CD4-positive, alpha-beta T cell treated with Interleukin-6 for 4 hours (primary cell): Measurements from ENCODE around the gene ADAM17.

Source experiments
- DNase-seq: peaks from one replicate; pipeline ENCODE4 v3.0.0-alpha.2; 2020; ENCODE audit warnings: mixed read lengths

Gene ADAM17

DNA sequence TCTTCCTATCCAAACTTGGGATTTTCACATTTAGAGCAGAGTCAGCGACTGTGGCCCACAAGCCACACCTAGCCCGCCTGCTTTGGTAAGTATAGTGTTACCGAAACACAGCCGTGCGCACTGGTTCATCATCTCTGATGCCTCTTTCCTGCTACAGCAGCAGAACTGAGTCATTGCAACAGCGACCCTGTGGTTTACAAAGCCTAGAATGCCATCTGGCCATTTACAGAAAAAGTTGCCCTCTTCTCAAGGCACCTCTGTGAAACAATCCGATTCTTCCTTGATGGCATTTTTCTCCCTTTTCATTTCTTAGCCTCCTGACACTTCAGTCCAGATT, 92.0 kb downstream of the ADAM17 start:
- DNase-seq, result peak; percentile 9

DNA sequence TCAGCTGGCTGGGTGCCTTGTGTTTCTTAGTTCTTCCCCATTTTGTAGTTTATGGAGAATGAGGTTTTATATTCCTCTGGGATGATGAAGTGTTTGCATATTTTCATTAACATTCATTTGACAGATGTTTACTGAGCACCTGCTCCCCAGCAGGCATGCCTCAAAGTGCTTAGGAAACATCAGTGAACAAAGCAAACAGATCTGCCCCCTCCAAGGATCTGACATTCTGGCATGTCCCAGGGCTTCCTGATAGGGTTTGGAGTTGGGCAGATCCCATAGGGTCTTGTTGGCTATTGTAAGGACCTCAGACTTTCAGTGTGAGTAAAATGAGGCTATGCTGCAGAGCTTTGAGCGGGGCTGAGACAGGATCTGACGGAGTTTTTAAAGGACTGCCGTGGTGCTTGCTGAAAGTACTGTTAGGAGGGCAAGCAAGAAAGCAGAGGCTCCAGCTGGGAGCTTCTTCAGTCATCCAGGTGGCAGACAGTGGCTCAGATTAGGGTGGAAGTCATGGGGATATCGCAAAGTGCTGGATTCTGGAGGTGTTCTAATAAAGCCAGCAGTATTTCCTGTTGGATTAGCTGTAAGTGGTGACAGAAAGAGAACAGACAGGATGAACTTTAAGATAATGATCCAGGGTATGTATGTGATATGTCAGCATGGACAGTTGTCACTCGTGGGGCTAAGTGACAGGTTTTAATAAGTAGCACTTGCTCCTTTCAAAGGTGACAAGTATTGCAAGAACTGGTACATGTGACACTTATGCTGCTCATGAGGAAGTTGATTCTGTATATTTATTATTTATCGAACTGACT, 92.5 kb downstream of the ADAM17 start:
- DNase-seq, result no peak

DNA sequence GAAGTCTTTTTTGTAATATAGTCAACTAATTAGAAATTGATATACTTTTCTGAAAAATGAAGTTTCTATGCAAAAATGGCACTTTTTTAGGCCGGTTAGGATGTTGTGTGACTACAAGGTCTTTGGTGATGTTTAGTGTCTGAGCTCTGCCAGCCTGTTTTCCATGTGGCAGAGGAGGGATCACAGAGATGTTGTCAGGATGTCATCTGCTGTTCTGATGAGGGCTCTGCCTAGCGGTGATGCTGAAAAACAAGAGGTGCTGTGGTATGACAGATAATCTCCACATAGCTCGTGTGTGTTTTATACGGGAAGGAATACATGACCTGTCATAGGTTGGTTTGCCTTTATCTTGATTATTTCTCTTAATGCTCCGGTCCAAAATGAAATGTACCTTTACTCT, 93.3 kb downstream of the ADAM17 start:
- no peak for DNase-seq

DNA sequence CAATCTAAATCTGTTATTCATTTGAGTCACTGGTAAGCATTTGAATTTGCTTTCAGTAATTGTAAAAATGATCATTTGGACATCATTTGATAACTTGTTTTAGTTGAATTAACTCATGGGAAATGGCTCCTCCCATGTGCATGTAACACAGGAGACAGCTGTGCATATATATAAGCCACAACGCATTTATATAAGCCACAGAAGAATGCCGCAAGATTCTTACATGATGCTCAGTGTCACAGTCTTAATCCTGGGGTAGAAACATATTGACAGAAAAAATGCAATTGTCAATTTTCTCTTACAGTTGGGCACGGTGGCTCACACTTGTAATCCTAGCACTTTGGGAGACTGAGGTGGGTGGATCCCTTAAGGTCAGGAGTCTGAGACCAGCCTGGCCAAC, 94.6 kb downstream of the ADAM17 start:
- DNase-seq, result no peak

DNA sequence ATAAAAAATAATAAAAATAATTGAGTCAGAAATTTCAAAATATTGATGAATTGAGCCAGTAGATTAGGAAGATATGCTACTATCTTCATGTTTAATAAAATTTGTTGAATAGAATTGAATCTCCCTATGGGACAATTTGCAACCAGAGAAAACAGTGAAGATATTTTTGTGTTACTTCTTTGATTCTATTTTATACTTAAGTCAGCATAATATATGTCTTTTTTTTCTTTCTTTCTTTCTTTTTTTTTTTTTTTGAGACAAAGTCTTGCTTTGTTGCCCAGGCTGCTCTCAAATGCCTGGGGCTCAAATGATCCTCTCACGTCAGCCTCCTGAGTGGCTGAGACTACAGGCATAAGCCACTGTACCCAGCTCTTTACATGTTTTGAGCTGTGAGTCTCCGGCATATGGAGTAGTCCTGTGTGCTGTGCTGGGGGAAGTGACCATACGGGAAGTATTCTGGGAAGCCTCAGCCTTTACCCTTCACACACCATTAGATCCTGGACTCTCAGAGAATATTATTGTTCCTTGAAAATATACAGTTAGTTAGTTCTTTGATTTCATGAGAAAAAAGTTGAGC, 95.1 kb downstream of the ADAM17 start:
- no peak for DNase-seq

DNA sequence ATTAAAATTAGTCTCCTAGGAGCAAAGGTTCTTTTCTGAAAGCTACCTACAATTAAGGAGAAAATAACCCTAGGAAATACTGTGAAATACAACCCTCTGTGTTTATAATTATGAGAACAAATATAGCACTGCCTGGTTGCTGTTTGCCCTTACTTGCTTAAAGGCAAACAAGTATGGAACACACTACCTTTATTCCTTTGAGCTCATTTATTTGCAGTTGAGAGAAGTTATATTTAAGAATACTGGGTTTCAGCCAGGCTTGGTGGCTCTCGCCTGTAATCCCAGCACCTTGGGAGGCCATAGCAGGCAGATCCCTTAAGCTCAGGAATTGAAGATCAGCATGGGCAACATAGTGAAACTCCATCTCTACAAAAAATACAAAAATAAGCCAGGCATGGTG, 104.4 kb downstream of the ADAM17 start:
- no peak for DNase-seq

DNA sequence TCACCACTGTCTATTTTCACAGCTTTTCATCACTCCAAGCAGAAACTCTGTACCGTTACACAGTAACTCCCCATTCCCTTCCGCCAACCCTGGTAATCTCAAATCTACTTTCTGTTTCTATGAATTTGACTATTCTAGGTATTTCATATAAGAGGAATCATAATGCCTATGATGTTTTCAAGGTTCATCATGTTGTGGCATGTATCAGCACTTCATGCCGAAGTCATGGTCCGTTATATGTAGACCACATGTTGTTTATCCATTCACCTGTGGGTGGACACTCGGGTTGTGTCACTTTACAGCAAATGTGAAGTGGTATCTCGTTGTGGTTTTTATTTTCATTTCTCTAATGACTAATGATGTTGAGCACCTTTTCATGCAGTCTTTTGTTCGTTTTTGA, 110.5 kb downstream of the ADAM17 start:
- no peak for DNase-seq

DNA sequence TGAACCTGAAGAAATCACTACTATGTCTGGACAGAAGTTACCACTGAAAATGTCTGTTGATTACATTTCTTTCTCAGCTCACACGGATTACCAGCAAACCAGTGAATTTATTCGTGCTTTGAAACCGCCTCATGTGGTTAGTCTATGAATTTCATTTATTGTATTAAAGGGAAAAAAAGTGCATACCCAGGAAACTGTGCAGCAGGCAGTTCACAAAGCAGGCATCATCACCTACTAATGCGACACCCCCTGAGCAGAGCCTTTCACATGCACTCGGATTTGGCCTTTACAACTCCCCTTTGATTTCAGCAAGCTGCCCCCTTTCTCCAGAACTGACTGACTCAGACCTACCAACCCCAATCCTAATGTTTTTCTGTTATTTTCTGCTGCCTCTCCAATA, 112.1 kb downstream of the ADAM17 start:
- no peak for DNase-seq

DNA sequence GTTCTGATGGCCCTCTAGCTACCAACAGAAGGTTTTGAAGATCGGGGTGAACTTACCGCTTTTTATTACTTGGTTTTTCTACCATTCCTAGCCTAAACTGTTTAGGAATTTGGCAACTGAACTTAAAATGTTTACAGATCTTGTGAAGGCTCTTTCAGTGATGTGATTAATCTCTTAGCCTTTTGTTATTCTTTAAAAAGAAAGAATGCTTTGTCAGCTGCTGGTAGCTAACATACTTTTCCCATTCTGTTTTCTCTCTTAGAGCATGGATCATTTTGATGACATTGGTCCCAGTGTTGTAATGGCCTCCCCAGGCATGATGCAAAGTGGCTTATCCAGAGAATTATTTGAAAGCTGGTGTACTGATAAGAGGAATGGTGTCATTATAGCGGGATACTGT, 114.1 kb downstream of the ADAM17 start:
- DNase-seq, result no peak

DNA sequence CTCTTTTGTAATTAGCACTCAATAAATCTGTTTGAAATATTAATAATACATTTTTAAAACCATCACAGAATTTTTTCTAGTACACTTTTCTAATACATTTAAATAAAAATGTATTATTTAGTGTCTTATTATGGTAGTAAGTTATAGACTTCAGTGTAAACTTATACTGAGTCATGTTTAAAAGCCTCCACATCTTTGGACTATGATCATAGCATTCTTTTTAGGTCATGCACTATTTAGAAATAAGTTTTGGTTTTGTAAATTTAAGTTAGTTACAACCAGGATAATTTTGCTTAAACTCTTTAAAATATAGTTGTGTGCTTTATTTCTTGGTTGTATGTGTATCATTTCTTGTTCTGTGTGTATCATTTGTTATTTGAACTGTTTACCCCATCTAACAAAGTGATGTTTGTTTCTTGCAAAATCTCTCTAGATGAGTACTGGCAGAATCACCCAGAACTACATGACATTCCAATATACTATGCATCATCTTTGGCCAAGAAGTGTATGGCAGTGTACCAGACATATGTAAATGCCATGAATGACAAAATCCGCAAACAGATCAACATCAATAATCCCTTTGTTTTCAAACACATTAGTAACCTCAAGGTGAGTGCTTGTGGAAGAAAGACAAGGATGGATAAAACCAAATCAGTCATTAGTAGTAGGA, 115.4 kb downstream of the ADAM17 start:
- DNase-seq, result no peak

DNA sequence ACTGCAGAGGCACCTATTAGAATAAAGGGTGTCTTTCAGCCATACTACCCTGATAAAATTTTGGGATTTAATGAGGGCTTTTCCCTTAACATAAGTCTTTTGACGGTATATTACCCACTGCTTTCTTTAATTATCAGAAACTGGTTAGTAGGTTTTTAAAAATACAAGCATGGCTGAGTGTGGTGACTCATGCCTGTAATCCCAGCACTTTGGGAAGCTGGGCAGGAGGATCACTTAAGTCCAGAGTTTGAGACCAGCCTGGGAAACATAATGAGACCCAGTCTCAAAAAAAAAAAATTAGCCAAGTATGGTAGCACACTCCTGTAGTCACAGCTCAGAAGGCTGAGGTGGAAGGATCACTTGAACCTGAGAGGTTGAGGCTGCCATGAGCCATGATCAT, 116.1 kb downstream of the ADAM17 start:
- DNase-seq, result no peak
